ENCODE results near the gene ZNF398. TPM values are rescaled to one million over a fixed set of nuclear protein-coding genes. Genes with fewer than 3 reads are reported as not detected.

The ZNF398 gene
- total and polyA plus RNA-seq, 4 donors: 3.0 to 14.6 (median 8.4) TPM

DNA sequence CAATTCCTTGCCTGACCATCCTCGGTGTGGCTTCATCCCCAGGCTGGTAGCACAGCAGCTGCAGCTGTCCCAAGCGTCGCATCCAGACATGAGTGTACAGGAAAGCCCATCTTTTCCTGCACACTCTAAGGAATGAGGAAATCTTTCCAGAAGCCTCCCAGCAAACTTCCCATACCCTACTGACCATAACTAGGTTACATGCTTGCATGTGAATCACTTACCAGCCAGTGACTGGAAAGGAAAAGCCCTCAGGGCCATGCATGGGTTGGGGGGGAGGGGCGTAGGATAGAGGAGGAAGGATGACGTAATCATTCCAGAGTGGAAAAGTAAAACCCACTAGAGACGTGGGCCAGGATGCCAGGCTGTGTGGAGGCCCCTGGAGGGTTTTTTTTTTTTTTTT, 73.3 kb downstream of the ZNF398 start:
- H3K36me3 ChIP-seq (ENCODE audit: control insufficient read depth in 4 of 4, insufficient read depth in 4 of 4, low read length in 4 of 4): peaks cover 19 to 65% (median 34%) of the 10 kb centered on the region in 4 donors
- WGBS, 2 donors: 76 to 77% methylated on average over 6 of the region's 6 CpGs

DNA sequence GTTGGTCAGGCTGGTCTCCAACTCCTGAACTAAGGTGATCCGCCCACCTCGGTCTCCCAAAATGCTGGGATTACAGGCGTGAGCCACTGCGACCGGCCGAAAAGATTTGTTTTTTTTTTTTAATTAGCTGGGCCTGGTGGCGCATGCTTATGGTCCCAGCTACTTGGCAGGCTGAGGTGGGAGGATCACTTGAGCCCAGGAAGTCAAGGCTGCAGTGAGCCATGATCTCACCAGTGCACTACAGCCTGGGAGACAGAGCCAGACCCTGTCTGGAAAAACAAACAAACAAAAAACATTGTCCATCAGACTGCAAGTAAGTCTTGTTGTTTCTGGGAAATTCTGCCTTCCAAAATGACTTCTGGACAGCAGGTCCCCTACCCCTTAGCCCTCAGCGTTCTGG, 75.9 kb downstream of the ZNF398 start:
- ATAC-seq (ENCODE audit: insufficient read depth, low FRiP score) (no peak), DNase-seq (no peak)
- Histone ChIP-seq H3K9me3 (ENCODE audit: control insufficient read depth in 4 of 4, insufficient read depth in 3 of 4, low read length in 3 of 4) (no peaks in the 10 kb centered on the region), H3K9ac (ENCODE audit: insufficient read depth in 1 of 2, low read length in 2 of 2) (no peak overlapping the region), H3K4me3 (no peak overlapping the region), H3K36me3 (ENCODE audit: control insufficient read depth in 4 of 4, insufficient read depth in 4 of 4, low read length in 4 of 4) (peaks cover 14 to 56% (median 21%) of the 10 kb centered on the region in 4 donors), H3K27ac (ENCODE audit: low read depth in 1 of 2, low read length in 1 of 2) (no peak overlapping the region), H3K27me3 (ENCODE audit: control insufficient read depth in 3 of 3, insufficient read depth in 3 of 3, low read length in 2 of 3) (no peaks in the 10 kb centered on the region), H3K4me1 (ENCODE audit: control insufficient read depth in 5 of 5, insufficient read depth in 5 of 5, low read length in 5 of 5) (no peaks in the 10 kb centered on the region)
- no peak for TF ChIP-seq CTCF (IDR thresholded peaks at IDR 0.05; ENCODE audit: control extremely low read depth, extremely low read depth)
- whole genome bisulfite sequencing, 2 donors: 94 to 97% methylated on average over 8 of the region's 8 CpGs

More for the DNA sequence above, 73.3 kb downstream of the ZNF398 start:
- ATAC-seq (ENCODE audit: insufficient read depth, low FRiP score): no peak
- Histone ChIP-seq H3K4me3 (no peak overlapping the region), H3K9ac (ENCODE audit: insufficient read depth in 1 of 2, low read length in 2 of 2) (no peak overlapping the region), H3K4me1 (ENCODE audit: control insufficient read depth in 5 of 5, insufficient read depth in 5 of 5, low read length in 5 of 5) (no peaks in the 10 kb centered on the region), H3K27ac (ENCODE audit: low read depth in 1 of 2, low read length in 1 of 2) (no peak overlapping the region), H3K9me3 (ENCODE audit: control insufficient read depth in 4 of 4, insufficient read depth in 3 of 4, low read length in 3 of 4) (no peaks in the 10 kb centered on the region), H3K27me3 (ENCODE audit: control insufficient read depth in 3 of 3, insufficient read depth in 3 of 3, low read length in 2 of 3) (no peaks in the 10 kb centered on the region)
- no peak for DNase-seq
- no peak for TF ChIP-seq CTCF (IDR thresholded peaks at IDR 0.05; ENCODE audit: control extremely low read depth, extremely low read depth)

- DNase-seq: no peak
Measured at GRCh38 chr7:149223761-149224160, 76.5 kb downstream of the ZNF398 start.

More at GRCh38 chr7:149223761-149224160, 76.5 kb downstream of the ZNF398 start:
- WGBS, 2 donors: 97 to 98% methylated on average over 18 to 39 of the region's 39 CpGs
- H3K4me1 ChIP-seq (ENCODE audit: control insufficient read depth in 5 of 5, insufficient read depth in 5 of 5, low read length in 5 of 5): no peaks in the 10 kb centered on the region
- H3K9me3 ChIP-seq (ENCODE audit: control insufficient read depth in 4 of 4, insufficient read depth in 3 of 4, low read length in 3 of 4): no peaks in the 10 kb centered on the region
- no peak overlapping the region for H3K4me3 ChIP-seq
- peaks cover 13 to 51% (median 20%) of the 10 kb centered on the region in 4 donors for H3K36me3 ChIP-seq (ENCODE audit: control insufficient read depth in 4 of 4, insufficient read depth in 4 of 4, low read length in 4 of 4)
- ATAC-seq (ENCODE audit: insufficient read depth, low FRiP score): no peak
- no peak overlapping the region for H3K9ac ChIP-seq (ENCODE audit: insufficient read depth in 1 of 2, low read length in 2 of 2)
- H3K27ac ChIP-seq (ENCODE audit: low read depth in 1 of 2, low read length in 1 of 2): no peak overlapping the region
- TF ChIP-seq CTCF (IDR thresholded peaks at IDR 0.05; ENCODE audit: control extremely low read depth, extremely low read depth): no peak
- no peaks in the 10 kb centered on the region for H3K27me3 ChIP-seq (ENCODE audit: control insufficient read depth in 3 of 3, insufficient read depth in 3 of 3, low read length in 2 of 3)

Data from lung (tissue), 12 donors.